ENCODE data around the gene KIF20A.

DNA sequence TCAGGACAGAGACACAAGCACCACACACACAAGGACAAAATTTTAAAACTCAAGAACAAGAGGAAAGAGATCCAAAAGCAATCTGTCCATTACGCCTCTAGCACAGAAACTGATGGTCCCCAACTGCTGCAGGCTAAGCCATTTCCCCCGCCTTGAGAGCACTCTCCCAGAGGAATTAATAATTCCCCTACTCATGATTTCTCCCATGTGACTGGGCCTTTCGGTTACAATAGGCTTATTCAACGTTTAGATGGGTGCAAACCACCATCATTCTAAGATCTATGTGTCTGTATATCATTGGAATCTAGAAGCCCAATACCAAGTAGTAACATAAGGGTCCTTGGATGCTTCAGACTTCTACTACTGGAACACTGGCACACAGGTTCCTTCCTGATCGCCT, 19.2 kb upstream of the KIF20A start:
- TF ChIP-seq POLR2A (IDR thresholded peaks at IDR 0.05) (no peak), POLR2AphosphoS5 (IDR thresholded peaks at IDR 0.05) (no peak)
- TF ChIP-seq, protein P1, sequence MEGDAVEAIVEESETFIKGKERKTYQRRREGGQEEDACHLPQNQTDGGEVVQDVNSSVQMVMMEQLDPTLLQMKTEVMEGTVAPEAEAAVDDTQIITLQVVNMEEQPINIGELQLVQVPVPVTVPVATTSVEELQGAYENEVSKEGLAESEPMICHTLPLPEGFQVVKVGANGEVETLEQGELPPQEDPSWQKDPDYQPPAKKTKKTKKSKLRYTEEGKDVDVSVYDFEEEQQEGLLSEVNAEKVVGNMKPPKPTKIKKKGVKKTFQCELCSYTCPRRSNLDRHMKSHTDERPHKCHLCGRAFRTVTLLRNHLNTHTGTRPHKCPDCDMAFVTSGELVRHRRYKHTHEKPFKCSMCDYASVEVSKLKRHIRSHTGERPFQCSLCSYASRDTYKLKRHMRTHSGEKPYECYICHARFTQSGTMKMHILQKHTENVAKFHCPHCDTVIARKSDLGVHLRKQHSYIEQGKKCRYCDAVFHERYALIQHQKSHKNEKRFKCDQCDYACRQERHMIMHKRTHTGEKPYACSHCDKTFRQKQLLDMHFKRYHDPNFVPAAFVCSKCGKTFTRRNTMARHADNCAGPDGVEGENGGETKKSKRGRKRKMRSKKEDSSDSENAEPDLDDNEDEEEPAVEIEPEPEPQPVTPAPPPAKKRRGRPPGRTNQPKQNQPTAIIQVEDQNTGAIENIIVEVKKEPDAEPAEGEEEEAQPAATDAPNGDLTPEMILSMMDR (IDR thresholded peaks at IDR 0.05) = no peak
